Measurements from ENCODE around the gene SPATA9. TPM values are rescaled to one million over a fixed set of nuclear protein-coding genes. Genes with fewer than 3 reads are reported as not detected.

Gene SPATA9, protein sequence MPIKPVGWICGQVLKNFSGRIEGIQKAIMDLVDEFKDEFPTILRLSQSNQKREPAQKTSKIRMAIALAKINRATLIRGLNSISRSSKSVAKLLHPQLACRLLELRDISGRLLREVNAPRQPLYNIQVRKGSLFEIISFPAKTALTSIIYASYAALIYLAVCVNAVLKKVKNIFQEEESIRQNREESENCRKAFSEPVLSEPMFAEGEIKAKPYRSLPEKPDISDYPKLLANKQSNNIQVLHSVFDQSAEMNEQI
- 0.13 TPM in 1 of 2 replicates, not detected in the other for total RNA-seq (2014; rRNA removed; shearing (Covaris generic))

GRCh38 chr5:95682891-95683290, at the start of gene SPATA9:
Gene SPATA9, minus strand, starts transcription at chr5:95682991. Its CDS starts 137 bp downstream, at chr5:95682854.

GRCh38 chr5:95730730-95731570, 48.2 kb upstream of the SPATA9 start, which contains the start of gene RHOBTB3:
Gene RHOBTB3, plus strand, starts transcription at chr5:95731336. Its CDS starts 347 bp downstream, at chr5:95731683.

GRCh38 chr5:95646569-95647431, 36.0 kb downstream of the SPATA9 start, which contains the start of gene RFESD:
Gene RFESD, plus strand, starts transcription at chr5:95646777. Its CDS starts 5,495 bp downstream, at chr5:95652272.

GRCh38 chr5:95620030-95620869, 62.5 kb downstream of the SPATA9 start, which contains the start of gene GPR150:
Gene GPR150, plus strand, starts transcription at chr5:95620087. Its CDS starts 189 bp downstream, at chr5:95620276.

Other genes starting within 250 kb of the SPATA9 start
- 55.5 and 70.5 TPM in 2 replicates for gene SKIC3, start 128.0 kb downstream of the SPATA9 start, total RNA-seq (2014; rRNA removed; shearing (Covaris generic))
- gene ARSK, start 127.9 kb downstream of the SPATA9 start, total RNA-seq (2014; rRNA removed; shearing (Covaris generic)): 10.0 and 11.0 TPM in 2 replicates
- gene GPR150, start 62.9 kb downstream of the SPATA9 start, total RNA-seq (2014; rRNA removed; shearing (Covaris generic)): not detected in 2 replicates
- 0.75 and 5.8 TPM in 2 replicates for gene RFESD, start 36.2 kb downstream of the SPATA9 start, total RNA-seq (2014; rRNA removed; shearing (Covaris generic))
- gene RHOBTB3, start 48.3 kb upstream of the SPATA9 start, total RNA-seq (2014; rRNA removed; shearing (Covaris generic)): 54.3 and 63.5 TPM in 2 replicates
- 7.9 and 11.1 TPM in 2 replicates for gene GLRX, start 139.7 kb upstream of the SPATA9 start, total RNA-seq (2014; rRNA removed; shearing (Covaris generic))